Peyer's patch (tissue), 4 donors: ENCODE measurements around the gene NCAPG2. TPM values are rescaled to one million over a fixed set of nuclear protein-coding genes. Genes with fewer than 3 reads are reported as not detected.
A peak's percentile ranks its signal among the peaks of the same experiment; 100 is the strongest.
"Not testable (repeated sequence)": the region's sequence is repeated elsewhere in the genome, so short reads cannot be mapped to it uniquely, and the experiment has no call there.

Experiments
- DNase-seq, 3 donors: peaks; one replicate each; pipeline ENCODE4 v3.0.0-alpha.2; 2017 to 2019
- H3K27ac ChIP-seq, 4 donors: fragments of 200-600 bp; sonication (generic); one replicate each; pipeline ENCODE4 v1.5.1; 2016 to 2019
- H3K27me3 ChIP-seq, 2 donors: fragments of 200-600 bp; sonication (generic); one replicate each; pipeline ENCODE4 v1.5.1; 2019
- H3K36me3 ChIP-seq, 3 donors: fragments of 200-600 bp; sonication (generic); one replicate each; pipeline ENCODE4 v1.5.1; 2016 to 2019
- H3K4me1 ChIP-seq, 4 donors: fragments of 200-600 bp; sonication (generic); one replicate each; pipeline ENCODE4 v1.5.1; 2016 to 2019
- H3K4me3 ChIP-seq, 4 donors: fragments of 200-600 bp; sonication (generic); 1 replicate in 3 of 4; 2 replicates in 1 of 4; pipeline ENCODE4 v1.5.1; 2016 to 2019; ENCODE audit warnings: mild to moderate bottlenecking in 1 of 4
- H3K9me3 ChIP-seq, 4 donors: fragments of 200-600 bp; sonication (generic); one replicate each; pipeline ENCODE4 v1.5.1; 2016 to 2019; ENCODE audit warnings: mild to moderate bottlenecking in 1 of 4
- POLR2A ChIP-seq, 2 donors: fragments of 450-650 bp; IDR thresholded peaks; one replicate each; pipeline ENCODE4 v1.5.1; 2017; ENCODE audit warnings: antibody characterized with exemption in 2 of 2, mild to moderate bottlenecking in 2 of 2, moderate library complexity in 2 of 2
- total RNA-seq, 4 donors: library from RNA; depleted of rRNA; stranded (reverse); fragments of >200 nt; gene quantifications; one replicate each; pipeline ENCODE4 v1.1.0, GENCODE V29; 2016
- TF ChIP-seq, protein P1 (sequence below), 6 experiments: fragments of 450-650 bp in 4 of 6; fragments of 200-600 bp in 2 of 6; sonication (generic) in 1 of 6; IDR thresholded peaks; one replicate each; pipeline ENCODE4 v1.5.1; 2017 to 2019; ENCODE audit warnings: antibody characterized with exemption in 6 of 6, mild to moderate bottlenecking in 3 of 6, moderate library complexity in 1 of 6

Gene NCAPG2
- total RNA-seq, 4 donors from 2014 or later: 3.9 to 14.0 (median 5.8) TPM

DNA sequence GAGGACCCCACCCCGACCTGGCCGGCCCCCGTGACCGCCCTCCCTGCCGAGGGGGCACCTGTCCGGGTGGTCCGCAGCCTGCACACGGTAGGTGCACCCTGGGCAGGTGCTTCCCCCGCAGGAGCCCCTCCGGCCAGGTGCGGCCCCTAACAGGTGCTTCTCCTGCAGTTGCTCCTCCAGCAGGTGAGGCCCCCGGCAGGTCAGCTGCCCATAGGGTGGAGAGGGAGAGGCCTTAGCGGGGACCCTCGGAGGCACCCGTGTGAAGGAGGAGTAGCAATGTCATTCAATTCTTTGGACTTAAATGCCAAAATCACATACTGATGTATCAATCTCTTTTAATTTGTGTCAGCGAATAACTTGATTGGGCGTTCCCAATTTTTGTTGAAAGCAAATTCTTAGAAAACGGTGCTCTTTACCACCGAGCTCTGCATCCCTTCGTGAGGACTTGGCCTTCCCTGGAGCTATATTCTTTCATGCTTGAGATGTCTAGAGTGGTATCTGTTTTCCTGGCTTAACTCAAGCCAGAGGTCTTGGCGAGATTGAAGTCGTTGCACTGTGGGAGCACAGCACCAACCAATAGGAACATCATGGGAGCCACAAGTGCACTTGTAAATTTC is 738 bp upstream of the NCAPG2 start:
- Histone ChIP-seq H3K4me1 (peaks cover 0 to 16% (median 0%) of the 10 kb centered on the region in 4 donors), H3K9me3 (peaks cover 0 to 7% (median 0%) of the 10 kb centered on the region in 4 donors), H3K36me3 (no peaks in the 10 kb centered on the region), H3K27ac (peak overlapping the region; percentile 81 to 95 (median 86)), H3K27me3 (no peaks in the 10 kb centered on the region), H3K4me3 (peak overlapping the region; percentile 77 to 94 (median 82))
- TF ChIP-seq POLR2A (IDR thresholded peaks at IDR 0.05): no peak
- TF ChIP-seq, protein P1, sequence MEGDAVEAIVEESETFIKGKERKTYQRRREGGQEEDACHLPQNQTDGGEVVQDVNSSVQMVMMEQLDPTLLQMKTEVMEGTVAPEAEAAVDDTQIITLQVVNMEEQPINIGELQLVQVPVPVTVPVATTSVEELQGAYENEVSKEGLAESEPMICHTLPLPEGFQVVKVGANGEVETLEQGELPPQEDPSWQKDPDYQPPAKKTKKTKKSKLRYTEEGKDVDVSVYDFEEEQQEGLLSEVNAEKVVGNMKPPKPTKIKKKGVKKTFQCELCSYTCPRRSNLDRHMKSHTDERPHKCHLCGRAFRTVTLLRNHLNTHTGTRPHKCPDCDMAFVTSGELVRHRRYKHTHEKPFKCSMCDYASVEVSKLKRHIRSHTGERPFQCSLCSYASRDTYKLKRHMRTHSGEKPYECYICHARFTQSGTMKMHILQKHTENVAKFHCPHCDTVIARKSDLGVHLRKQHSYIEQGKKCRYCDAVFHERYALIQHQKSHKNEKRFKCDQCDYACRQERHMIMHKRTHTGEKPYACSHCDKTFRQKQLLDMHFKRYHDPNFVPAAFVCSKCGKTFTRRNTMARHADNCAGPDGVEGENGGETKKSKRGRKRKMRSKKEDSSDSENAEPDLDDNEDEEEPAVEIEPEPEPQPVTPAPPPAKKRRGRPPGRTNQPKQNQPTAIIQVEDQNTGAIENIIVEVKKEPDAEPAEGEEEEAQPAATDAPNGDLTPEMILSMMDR (IDR thresholded peaks at IDR 0.05): no peak
- DNase-seq: no peak

DNA sequence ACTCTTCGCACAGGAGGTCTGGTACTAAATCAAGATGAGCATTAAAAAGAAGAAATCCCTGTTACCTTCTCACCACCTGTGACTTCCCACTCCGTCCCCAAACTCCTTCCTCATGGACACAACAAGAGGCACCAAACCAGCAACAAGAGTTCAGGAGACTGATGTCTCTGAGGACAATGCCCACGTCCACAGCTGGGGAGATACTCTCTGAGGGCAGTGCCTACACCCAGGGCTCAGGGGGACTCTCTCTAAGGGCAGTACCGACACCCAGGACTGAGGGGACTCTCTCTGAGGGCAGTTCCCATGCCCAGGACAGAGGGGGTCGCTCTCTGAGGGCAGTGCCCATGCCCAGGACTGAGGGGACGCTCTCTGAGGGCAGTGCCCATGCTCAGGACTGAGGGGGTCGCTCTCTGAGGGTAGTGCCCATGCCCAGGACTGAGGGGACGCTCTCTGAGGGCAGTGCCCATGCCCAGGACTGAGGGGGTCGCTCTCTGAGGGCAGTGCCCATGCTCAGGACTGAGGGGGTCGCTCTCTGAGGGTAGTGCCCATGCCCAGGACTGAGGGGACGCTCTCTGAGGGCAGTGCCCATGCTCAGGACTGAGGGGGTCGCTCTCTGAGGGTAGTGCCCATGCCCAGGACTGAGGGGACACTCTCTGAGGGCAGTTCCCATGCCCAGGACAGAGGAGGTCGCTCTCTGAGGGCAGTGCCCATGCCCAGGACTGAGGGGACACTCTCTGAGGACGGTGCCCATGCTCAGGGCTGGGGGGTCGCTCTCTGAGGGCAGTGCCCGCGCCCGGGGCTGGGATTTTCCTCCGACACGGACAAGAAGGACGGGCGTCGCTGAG is 703 bp downstream of the NCAPG2 start:
- not testable (repeated sequence) for DNase-seq, H3K36me3 ChIP-seq, H3K9me3 ChIP-seq, H3K27me3 ChIP-seq
- H3K4me1 ChIP-seq: peaks cover 0 to 16% (median 0%) of the 10 kb centered on the region in 4 donors
- peak overlapping the region; percentile 77 to 94 (median 82) for H3K4me3 ChIP-seq
- peak overlapping the region; percentile 81 to 95 (median 86) for H3K27ac ChIP-seq

DNA sequence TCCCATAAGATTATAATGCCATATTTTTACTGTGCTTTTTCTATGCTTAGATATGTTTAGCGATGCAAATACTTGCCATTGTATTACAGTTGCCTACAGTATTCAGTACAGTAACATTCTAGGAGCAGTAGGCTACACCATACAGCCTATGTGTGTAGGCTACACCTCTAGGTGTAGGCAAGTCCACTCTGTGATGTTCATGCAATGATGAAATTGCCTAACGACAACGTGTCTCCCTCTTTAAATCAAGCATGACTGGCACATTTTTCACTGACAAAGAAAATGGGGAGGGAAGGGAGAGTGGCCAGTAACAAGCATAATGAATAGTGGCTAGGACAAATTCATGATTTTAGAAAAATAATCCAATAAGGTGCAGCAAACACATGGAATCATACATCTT is 1.7 kb downstream of the NCAPG2 start:
- no peak for TF ChIP-seq POLR2A (IDR thresholded peaks at IDR 0.05)
- TF ChIP-seq, protein P1 (IDR thresholded peaks at IDR 0.05): no peak
- peaks cover 0 to 7% (median 0%) of the 10 kb centered on the region in 4 donors for H3K9me3 ChIP-seq
- no peak overlapping the region for H3K4me3 ChIP-seq
- no peaks in the 10 kb centered on the region for H3K36me3 ChIP-seq
- H3K27me3 ChIP-seq: no peaks in the 10 kb centered on the region
- no peak for DNase-seq
- H3K27ac ChIP-seq: no peak overlapping the region
- H3K4me1 ChIP-seq: peaks cover 0 to 16% (median 0%) of the 10 kb centered on the region in 4 donors

DNA sequence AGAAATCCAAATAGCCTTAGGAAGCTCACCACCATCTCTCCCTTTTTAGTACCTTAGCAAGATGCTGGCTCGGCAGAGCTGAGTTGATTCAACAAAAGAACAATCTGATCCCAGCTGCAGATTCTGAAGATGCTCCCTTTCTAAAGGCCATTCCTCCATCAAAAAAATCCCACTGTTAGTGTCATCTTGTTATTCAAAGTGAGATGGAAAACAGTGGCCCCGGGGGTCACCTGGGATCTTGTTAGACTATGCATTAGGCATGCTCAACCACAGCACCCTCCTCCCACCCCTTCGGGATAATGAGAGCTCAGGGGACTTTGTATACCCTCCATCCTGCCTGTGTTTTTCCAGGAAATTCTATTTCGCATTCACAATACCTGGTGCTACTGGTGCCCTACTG is 2.4 kb downstream of the NCAPG2 start:
- no peak for DNase-seq
- Histone ChIP-seq H3K36me3 (no peaks in the 10 kb centered on the region), H3K9me3 (peaks cover 0 to 3% (median 0%) of the 10 kb centered on the region in 4 donors), H3K4me1 (peaks cover 0 to 16% (median 0%) of the 10 kb centered on the region in 4 donors), H3K4me3 (no peak overlapping the region), H3K27ac (no peak overlapping the region), H3K27me3 (no peaks in the 10 kb centered on the region)
- no peak for TF ChIP-seq POLR2A (IDR thresholded peaks at IDR 0.05)
- TF ChIP-seq, protein P1 (IDR thresholded peaks at IDR 0.05): no peak

DNA sequence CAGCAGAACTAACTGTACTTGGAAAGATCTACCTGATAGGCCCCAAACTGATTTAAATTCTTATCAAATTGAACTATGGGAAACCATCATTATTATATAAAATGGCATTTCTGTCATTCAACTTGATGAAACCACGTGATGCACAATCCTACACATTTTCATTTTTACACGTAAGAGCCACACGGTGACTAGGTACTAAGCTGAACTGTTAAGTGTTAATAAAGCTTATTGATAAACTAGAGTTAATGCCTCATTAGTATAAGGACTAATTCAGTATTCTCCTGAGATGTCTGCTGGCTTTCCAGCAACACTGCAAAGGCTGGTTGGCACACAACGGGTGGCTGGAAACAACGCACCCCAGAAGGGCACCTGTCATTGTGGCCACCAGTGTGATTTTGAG is 4.6 kb downstream of the NCAPG2 start:
- no peak for DNase-seq
- Histone ChIP-seq H3K27ac (no peak overlapping the region), H3K9me3 (no peaks in the 10 kb centered on the region), H3K27me3 (no peaks in the 10 kb centered on the region), H3K4me3 (no peak overlapping the region), H3K4me1 (peaks cover 0 to 10% (median 0%) of the 10 kb centered on the region in 4 donors), H3K36me3 (no peaks in the 10 kb centered on the region)
- TF ChIP-seq, protein P1 (IDR thresholded peaks at IDR 0.05): no peak
- TF ChIP-seq POLR2A (IDR thresholded peaks at IDR 0.05): no peak

DNA sequence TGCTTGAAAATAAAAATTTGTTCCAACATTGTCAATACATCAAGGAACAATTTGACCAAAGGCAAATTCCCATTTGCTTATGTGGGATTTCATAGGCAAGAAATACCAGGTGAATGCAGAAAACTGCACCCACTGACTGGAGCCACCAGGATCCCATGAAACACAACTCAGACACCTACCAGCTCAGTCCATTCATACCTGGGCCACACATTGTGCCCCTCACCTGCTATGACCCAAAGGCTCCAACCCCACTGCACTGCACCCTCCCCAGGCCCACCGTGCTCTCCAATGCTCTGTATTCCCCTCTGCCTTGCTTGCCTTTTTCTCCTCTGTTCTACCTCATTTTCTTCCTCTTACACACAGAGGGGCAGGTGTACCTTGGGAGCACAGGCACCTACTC is 5.3 kb downstream of the NCAPG2 start:
- Histone ChIP-seq H3K9me3 (no peaks in the 10 kb centered on the region), H3K4me1 (peaks cover 0 to 10% (median 0%) of the 10 kb centered on the region in 4 donors), H3K27me3 (no peaks in the 10 kb centered on the region), H3K36me3 (no peaks in the 10 kb centered on the region), H3K27ac (no peak overlapping the region), H3K4me3 (no peak overlapping the region)
- no peak for TF ChIP-seq POLR2A (IDR thresholded peaks at IDR 0.05)
- TF ChIP-seq, protein P1 (IDR thresholded peaks at IDR 0.05): no peak
- no peak for DNase-seq
